GM23248 (cell line): Measurements from ENCODE around the gene ARHGEF7.

Source experiments
- EZH2 ChIP-seq: fragments of 200-600 bp; sonication (generic); IDR thresholded peaks from 2 replicates; pipeline ENCODE4 v1.6.1; 2018; ENCODE audit warnings: antibody characterized with exemption, mild to moderate bottlenecking; ENCODE audit not compliant: insufficient read depth, poor library complexity, severe bottlenecking
- EZH2phosphoT487 ChIP-seq: fragments of 200-600 bp; sonication (generic); IDR thresholded peaks from 2 replicates; pipeline ENCODE4 v1.6.1; 2018; ENCODE audit warnings: antibody characterized with exemption, moderate library complexity, mild to moderate bottlenecking, low read depth; ENCODE audit not compliant: insufficient read depth

DNA sequence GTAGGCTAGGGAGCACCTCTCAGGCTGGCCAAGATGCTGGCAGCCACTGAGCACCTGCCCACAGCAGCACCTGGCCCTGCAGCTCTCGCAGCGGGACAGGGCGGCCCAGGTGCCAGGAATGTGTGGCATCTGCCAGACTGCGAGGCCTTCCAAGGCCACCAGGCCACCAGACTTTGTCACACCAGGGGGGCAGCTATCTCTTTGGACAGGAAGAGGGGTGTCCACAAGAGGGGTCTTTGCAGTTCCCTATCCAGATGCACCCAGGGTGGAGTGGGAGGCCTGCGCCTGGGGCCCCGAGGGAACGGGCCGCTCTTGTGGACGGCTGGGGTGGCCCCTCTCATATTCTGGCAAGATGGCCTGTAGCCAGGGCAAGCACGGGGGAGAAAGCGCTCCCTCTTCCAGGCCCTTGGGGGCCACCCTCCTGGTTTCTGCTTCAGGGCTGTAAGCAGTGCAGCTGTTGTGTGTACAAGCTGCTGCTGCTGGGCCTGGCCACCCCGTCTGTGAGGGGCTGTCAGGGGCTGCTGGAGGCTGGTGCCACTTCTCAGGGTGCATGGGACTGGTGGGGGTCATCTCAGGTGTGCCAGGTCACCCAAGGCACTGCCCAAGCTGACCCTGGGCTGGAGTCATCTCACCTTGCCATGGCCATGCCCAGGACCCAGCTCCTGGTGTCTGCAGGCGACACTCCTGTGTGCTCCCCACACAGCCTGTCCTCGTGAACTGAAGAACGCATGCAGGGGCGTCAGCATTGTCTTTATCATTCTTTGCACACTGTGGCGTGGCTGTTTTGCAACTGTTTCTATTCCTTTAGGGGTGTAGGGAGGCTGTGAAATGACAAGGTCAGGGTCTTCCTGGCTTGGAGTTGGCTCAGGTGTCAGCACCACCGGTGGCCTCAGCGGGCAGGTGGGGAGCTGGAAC, 207.1 kb downstream of the ARHGEF7 start:
- TF ChIP-seq EZH2 = no peak
- TF ChIP-seq EZH2phosphoT487 = no peak
